ENCODE results near the gene PHAX.
"Not testable (repeated sequence)": the region's sequence is repeated elsewhere in the genome, so short reads cannot be mapped to it uniquely, and the experiment has no call there.

PHAX gene

DNA sequence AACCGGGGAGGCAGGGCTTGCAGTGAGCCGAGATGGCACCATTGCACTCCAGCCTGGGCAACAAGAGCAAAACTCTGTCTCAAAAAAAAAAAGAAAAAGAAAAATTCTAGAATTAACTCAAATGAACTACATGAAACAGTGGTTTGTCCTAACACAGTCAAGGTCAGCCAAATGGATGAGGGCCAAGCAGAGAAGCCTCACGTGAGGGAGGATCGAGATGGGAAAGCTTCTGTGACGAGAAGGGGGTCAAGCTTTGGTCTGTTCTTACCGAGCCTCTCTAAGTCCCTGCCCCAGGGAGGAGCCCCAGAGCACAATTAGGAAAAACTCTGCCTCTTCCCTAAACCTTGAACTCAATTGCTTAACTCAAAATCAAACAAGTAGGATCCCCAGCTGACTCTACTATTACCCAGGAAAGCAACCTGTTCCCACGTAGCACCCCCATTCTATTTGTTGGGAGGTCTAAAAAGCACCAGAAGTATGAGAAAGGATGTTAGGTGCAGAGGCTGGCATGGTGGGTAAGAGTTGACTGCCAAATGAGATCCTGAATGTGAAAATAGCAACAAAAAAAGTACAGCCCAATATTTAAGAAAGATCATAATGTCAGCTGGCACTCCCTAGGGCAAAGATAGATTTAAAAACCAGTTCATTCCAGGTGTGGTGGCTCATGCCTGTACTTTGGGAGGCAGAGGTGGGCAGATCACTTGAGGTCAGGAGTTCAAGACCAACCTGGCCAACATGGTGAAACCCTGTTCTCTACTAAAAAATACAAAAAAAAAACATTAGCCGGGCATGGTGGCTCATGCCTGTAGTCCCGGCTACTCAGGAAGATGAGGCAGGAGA is 13.0 kb upstream of the PHAX start:
- H3K9me3 ChIP-seq (replicated peaks; ENCODE audit: low read length): no peaks in the 10 kb centered on the region
- peaks cover 13% of the 10 kb centered on the region for H3K36me3 ChIP-seq (ENCODE audit: insufficient read depth, low read length)
- H3K4me1 ChIP-seq (ENCODE audit: control insufficient read depth, insufficient read depth, low read length): no peaks in the 10 kb centered on the region
- no peak overlapping the region for H3K4me2 ChIP-seq (ENCODE audit: low read length)
- H3K27me3 ChIP-seq (ENCODE audit: control insufficient read depth, insufficient read depth, low read length): no peaks in the 10 kb centered on the region
- H3K4me3 ChIP-seq (ENCODE audit: low read length): no peak overlapping the region
- H3K9ac ChIP-seq (ENCODE audit: low read depth, low read length): no peak overlapping the region

DNA sequence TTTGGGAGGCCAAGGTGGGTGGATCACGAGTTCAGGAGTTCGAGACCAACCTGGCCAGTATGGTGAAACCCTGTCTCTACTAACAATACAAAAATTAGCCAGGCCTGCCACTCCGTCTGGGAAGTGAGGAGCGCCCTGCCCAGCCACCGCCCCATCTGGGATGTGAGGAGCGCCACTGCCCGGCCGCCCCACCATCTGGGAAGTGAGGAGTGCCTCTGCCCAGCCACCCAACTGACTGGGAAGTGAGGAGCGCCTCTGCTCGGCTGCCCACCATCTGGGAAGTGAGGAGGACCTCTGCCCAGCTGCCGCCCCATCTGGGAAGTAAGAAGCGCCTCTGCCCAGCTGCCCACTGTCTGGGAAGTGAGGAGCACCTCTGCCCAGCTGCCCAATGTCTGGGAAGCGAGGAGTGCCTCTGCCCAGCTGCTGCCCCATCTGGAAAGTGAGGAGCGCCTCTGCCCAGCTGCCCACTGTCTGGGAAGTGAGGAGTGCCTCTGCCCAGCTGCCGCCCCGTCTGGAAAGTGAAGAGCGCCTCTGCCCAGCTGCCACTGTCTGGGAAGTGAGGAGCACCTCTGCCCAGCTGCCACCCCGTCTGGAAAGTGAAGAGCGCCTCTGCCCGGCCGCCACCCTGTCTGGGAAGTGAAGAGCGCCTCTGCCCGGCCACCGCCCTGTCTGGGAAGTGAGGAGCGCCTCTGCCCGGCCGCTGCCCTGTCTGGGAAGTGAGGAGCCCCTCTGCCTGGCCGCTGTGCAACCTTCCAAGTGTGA is 11.0 kb upstream of the PHAX start:
- peaks cover 12% of the 10 kb centered on the region for H3K4me1 ChIP-seq (ENCODE audit: control insufficient read depth, insufficient read depth, low read length)
- H3K9me3 ChIP-seq (replicated peaks; ENCODE audit: low read length): no peaks in the 10 kb centered on the region
- no peak overlapping the region for H3K4me2 ChIP-seq (ENCODE audit: low read length)
- no peak overlapping the region for H3K9ac ChIP-seq (ENCODE audit: low read depth, low read length)
- no peak overlapping the region for H3K4me3 ChIP-seq (ENCODE audit: low read length)
- H3K36me3 ChIP-seq (ENCODE audit: insufficient read depth, low read length): peaks cover 7% of the 10 kb centered on the region
- no peaks in the 10 kb centered on the region for H3K27me3 ChIP-seq (ENCODE audit: control insufficient read depth, insufficient read depth, low read length)

DNA sequence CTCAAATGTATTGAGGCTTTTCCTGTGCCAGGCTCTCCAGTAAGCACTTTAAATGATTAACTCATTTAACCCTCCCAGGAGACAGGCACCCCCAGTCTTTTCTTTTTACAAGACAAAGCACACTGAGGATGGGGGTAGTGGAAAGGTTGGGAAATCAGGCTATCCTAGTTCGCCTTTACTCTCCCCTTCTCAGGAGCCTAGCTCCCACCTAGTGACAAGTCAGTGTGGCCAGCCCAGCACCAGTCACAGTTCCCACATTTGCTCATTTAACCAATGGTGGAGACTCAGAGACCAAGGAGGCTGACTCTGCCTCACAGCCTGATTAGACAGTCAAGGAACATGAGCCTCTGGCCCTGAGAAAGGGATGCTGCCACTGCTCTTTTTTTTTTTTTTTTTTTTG is 9.2 kb upstream of the PHAX start:
- H3K4me1 ChIP-seq (ENCODE audit: control insufficient read depth, insufficient read depth, low read length): peaks cover 12% of the 10 kb centered on the region

DNA sequence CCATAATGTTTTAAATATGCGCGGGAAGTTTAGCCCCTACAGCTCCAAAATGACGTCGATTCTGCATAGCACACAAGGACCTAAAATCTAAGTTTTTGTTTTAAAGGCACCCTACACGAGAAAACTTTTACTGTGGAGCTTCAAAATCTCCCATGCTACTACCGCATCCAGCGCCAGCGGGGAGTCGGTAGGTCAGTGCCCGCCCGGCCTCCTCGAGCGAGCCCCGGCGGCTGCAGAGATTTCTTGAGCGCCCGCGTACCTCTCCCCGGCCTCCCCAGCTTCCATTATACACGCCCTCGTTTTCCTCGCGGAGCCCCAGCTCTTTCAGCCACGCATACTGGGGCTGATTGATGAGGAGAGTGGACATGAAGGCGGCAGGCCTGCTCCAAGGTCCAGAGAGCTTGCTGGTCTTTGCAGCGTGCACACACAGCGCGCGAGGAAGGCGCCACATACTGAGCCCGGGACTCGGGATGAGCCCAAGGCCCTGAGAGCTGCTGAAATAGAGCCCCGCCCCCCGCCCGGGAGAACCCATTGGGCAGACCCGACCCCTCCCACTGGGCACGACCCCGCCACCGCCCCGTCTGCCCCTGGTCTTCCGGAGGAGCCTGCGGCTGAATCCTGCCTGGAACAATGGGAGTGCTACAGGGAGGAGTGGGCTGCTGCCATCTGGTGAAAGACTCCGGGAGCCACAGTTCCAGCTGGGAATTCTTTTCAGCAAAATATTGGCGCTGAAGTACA is 5.8 kb upstream of the PHAX start, which contains the start of gene ALDH7A1:
Gene ALDH7A1 (minus strand): TSS at position 472 of the 738 bp plus-strand sequence. CDS start 21 bp downstream, at position 451.
- H3K4me3 ChIP-seq (ENCODE audit: low read length): peak within 1 kb of the TSS; percentile 88
- peak within 1 kb of the TSS; percentile 82 for H3K9ac ChIP-seq (ENCODE audit: low read depth, low read length)
- H3K9me3 ChIP-seq (replicated peaks; ENCODE audit: low read length): no peaks in the 10 kb centered on the region
- H3K27me3 ChIP-seq (ENCODE audit: control insufficient read depth, insufficient read depth, low read length): no peaks in the 10 kb centered on the region
- peaks cover 15% of the 10 kb centered on the region for H3K4me1 ChIP-seq (ENCODE audit: control insufficient read depth, insufficient read depth, low read length)
- H3K36me3 ChIP-seq (ENCODE audit: insufficient read depth, low read length): no peaks in the 10 kb centered on the region
- H3K4me2 ChIP-seq (ENCODE audit: low read length): peak within 1 kb of the TSS; percentile 99

More for the DNA sequence above, 9.2 kb upstream of the PHAX start:
- no peaks in the 10 kb centered on the region for H3K9me3 ChIP-seq (replicated peaks; ENCODE audit: low read length)
- H3K4me3 ChIP-seq (ENCODE audit: low read length): no peak overlapping the region
- H3K27me3 ChIP-seq (ENCODE audit: control insufficient read depth, insufficient read depth, low read length): no peaks in the 10 kb centered on the region
- no peak overlapping the region for H3K9ac ChIP-seq (ENCODE audit: low read depth, low read length)
- peaks cover 1% of the 10 kb centered on the region for H3K36me3 ChIP-seq (ENCODE audit: insufficient read depth, low read length)
- no peak overlapping the region for H3K4me2 ChIP-seq (ENCODE audit: low read length)

DNA sequence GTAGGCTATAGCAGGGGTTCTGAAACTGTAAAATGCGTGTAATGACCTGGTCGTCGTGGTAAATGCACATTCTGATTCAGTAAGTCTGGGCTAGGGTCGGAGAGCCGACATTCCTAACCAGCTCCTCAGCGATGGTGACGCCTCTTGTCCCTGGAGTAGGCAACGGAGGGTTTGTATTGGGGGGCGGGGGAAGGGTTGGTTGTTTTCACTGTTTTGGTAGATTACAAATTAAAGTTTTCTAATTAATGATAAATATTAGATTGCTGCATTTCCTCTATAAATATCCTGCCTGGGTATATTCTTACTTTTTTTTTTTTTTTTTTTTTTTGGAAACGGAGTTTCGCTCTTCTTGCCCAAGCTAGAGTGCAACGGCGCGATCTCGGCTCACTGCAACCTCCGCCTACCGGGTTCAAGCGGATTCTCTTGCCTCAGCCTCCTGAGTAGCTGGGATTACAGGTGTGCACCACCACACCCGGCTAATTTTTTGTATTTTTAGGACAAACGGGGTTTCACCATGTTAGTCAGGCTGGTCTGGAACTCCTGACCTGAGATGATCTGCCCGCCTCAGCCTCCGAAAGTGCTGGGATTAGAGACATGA is 5.2 kb upstream of the PHAX start:
- peak overlapping the region; percentile 82 for H3K9ac ChIP-seq (ENCODE audit: low read depth, low read length)
- no peaks in the 10 kb centered on the region for H3K27me3 ChIP-seq (ENCODE audit: control insufficient read depth, insufficient read depth, low read length)
- H3K4me3 ChIP-seq (ENCODE audit: low read length): peak overlapping the region; percentile 88

DNA sequence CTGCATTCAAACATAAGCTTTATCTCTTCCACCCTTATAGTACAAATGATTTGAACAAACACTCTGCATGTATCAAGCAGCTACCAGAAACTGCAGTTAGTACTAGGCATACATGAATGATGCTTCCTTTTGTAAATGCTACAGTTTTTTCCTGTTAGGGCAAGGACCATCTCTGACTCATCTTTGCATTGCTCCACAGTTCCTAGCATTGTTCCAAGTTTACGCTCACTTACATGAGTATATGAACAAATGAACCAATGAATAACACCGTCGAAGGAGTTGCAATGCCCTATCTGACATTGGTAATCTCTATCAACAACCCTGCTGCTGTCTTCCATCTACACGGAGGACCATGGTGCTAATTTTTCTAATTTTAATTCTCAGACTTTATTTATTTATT is 3.6 kb upstream of the PHAX start:
- peaks cover 27% of the 10 kb centered on the region for H3K4me1 ChIP-seq (ENCODE audit: control insufficient read depth, insufficient read depth, low read length)
- H3K27me3 ChIP-seq (ENCODE audit: control insufficient read depth, insufficient read depth, low read length): no peaks in the 10 kb centered on the region
- no peak overlapping the region for H3K9ac ChIP-seq (ENCODE audit: low read depth, low read length)

More for the DNA sequence above, 5.2 kb upstream of the PHAX start:
- H3K4me1 ChIP-seq (ENCODE audit: control insufficient read depth, insufficient read depth, low read length): peaks cover 20% of the 10 kb centered on the region
- no peaks in the 10 kb centered on the region for H3K36me3 ChIP-seq (ENCODE audit: insufficient read depth, low read length)
- H3K9me3 ChIP-seq (replicated peaks; ENCODE audit: low read length): no peaks in the 10 kb centered on the region
- peak overlapping the region; percentile 99 for H3K4me2 ChIP-seq (ENCODE audit: low read length)

DNA sequence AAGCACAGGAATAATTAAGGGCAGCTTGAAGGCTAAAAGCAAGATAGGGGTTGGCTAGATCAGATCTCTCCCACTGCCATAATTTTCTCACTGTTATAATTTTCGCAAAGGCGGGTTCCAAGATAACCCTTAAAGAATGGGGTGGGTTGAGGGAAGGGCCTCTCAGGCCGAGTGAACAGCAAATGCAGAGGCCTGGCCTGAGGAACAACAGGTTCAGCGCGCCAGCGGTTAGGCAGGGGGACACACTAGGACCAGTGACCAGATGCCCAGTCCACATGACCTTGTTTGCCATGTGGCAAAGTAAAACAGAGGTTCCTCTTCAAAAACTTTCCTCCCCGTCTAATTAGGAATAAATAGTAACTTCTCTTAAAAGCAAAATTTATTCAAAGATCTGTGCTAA is 1.2 kb upstream of the PHAX start:
- H3K36me3 ChIP-seq (ENCODE audit: insufficient read depth, low read length): peaks cover 9% of the 10 kb centered on the region
- no peaks in the 10 kb centered on the region for H3K27me3 ChIP-seq (ENCODE audit: control insufficient read depth, insufficient read depth, low read length)
- no peak overlapping the region for H3K9ac ChIP-seq (ENCODE audit: low read depth, low read length)
- no peak overlapping the region for H3K4me2 ChIP-seq (ENCODE audit: low read length)
- H3K4me3 ChIP-seq (ENCODE audit: low read length): no peak overlapping the region
- H3K9me3 ChIP-seq (replicated peaks; ENCODE audit: low read length): no peaks in the 10 kb centered on the region
- peaks cover 18% of the 10 kb centered on the region for H3K4me1 ChIP-seq (ENCODE audit: control insufficient read depth, insufficient read depth, low read length)

More for the DNA sequence above, 3.6 kb upstream of the PHAX start:
- H3K4me3 ChIP-seq (ENCODE audit: low read length): no peak overlapping the region
- H3K9me3 ChIP-seq (replicated peaks; ENCODE audit: low read length): no peaks in the 10 kb centered on the region
- H3K4me2 ChIP-seq (ENCODE audit: low read length): no peak overlapping the region
- H3K36me3 ChIP-seq (ENCODE audit: insufficient read depth, low read length): no peaks in the 10 kb centered on the region

DNA sequence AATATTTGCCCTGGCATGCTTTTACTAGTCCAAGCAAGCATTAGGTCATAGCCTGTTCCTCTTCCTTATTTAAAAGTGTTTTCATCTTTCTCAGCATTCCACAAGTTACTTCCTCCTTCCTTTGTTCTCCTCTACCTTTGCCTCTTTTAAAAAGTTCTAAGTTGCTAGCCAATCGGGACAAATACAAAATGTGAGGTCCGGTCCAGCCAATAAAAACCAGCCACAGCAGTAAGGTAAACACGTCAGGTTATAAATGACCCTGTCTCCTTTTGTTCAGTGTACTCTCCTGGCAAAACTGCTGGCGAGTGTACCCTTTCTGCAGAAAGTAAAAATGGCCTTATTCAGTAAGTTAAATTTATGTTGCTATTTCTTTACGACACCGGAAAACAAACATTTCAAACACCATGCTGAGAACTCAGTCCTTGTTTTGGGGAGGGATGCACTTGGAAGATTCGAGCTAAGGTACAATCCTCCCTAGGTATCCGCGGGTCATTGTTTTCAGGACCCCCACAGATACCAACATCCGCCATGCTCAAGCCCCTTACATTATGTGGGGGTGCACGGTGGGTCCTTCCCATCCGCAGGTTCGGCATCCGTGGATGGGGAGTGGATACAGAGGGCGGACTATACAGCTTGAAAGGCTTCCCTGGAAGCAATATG is 646 bp upstream of the PHAX start:
- peak overlapping the region; percentile 96 for H3K9ac ChIP-seq (ENCODE audit: low read depth, low read length)
- peaks cover 18% of the 10 kb centered on the region for H3K4me1 ChIP-seq (ENCODE audit: control insufficient read depth, insufficient read depth, low read length)
- peaks cover 11% of the 10 kb centered on the region for H3K36me3 ChIP-seq (ENCODE audit: insufficient read depth, low read length)
- H3K27me3 ChIP-seq (ENCODE audit: control insufficient read depth, insufficient read depth, low read length); H3K9me3 ChIP-seq (replicated peaks; ENCODE audit: low read length): not testable (repeated sequence)
- peak overlapping the region; percentile 95 for H3K4me3 ChIP-seq (ENCODE audit: low read length)
- H3K4me2 ChIP-seq (ENCODE audit: low read length): peak overlapping the region; percentile 72

DNA sequence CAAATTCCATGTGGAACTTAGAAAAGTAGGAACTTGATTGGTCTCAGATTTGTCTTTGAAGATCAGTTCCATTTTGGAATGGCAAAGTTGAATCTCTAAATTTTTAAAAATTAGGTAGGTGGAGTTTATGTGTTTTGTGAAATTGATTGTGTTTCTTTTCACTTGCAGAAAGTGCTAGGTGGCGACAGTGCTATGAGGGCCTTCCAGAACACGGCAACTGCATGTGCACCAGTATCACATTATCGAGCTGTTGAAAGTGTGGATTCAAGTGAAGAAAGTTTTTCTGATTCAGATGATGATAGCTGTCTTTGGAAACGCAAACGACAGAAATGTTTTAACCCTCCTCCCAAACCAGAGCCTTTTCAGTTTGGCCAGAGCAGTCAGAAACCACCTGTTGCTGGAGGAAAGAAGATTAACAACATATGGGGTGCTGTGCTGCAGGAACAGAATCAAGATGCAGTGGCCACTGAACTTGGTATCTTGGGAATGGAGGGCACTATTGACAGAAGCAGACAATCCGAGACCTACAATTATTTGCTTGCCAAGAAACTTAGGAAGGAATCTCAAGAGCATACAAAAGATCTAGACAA is 2.8 kb downstream of the PHAX start:
- no peak overlapping the region for H3K4me3 ChIP-seq (ENCODE audit: low read length)
- H3K4me1 ChIP-seq (ENCODE audit: control insufficient read depth, insufficient read depth, low read length): peaks cover 16% of the 10 kb centered on the region
- no peak overlapping the region for H3K9ac ChIP-seq (ENCODE audit: low read depth, low read length)
- no peak overlapping the region for H3K4me2 ChIP-seq (ENCODE audit: low read length)
- peaks cover 34% of the 10 kb centered on the region for H3K36me3 ChIP-seq (ENCODE audit: insufficient read depth, low read length)
- no peaks in the 10 kb centered on the region for H3K27me3 ChIP-seq (ENCODE audit: control insufficient read depth, insufficient read depth, low read length)
- H3K9me3 ChIP-seq (replicated peaks; ENCODE audit: low read length): no peaks in the 10 kb centered on the region

DNA sequence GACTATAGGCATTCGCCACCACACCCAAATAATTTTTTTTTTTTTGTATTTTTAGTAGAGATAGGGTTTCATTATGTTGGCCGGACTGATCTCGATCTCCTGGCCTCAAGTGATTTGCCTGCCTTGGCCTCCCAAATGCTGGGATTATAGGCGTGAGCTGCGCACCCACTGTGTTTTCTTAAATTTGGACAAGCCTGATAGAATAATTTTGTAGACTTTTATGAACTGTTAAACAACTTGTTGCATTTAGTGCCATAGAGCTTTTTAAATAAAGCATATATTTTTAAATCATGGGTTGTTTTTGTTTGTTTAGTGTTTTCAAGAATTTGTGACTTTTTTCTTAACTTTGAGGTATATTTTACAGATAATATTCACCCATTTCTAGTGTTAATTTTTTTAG is 4.8 kb downstream of the PHAX start:
- H3K4me3 ChIP-seq (ENCODE audit: low read length): no peak overlapping the region
- H3K36me3 ChIP-seq (ENCODE audit: insufficient read depth, low read length): peaks cover 47% of the 10 kb centered on the region
- peaks cover 11% of the 10 kb centered on the region for H3K4me1 ChIP-seq (ENCODE audit: control insufficient read depth, insufficient read depth, low read length)

More for the DNA sequence above, 4.8 kb downstream of the PHAX start:
- H3K27me3 ChIP-seq (ENCODE audit: control insufficient read depth, insufficient read depth, low read length): no peaks in the 10 kb centered on the region
- no peaks in the 10 kb centered on the region for H3K9me3 ChIP-seq (replicated peaks; ENCODE audit: low read length)
- H3K9ac ChIP-seq (ENCODE audit: low read depth, low read length): no peak overlapping the region
- peak overlapping the region; percentile 54 for H3K4me2 ChIP-seq (ENCODE audit: low read length)

Data from skeletal muscle satellite cell (primary cell).